NCI-H128 (cell line): Measurements from ENCODE around the gene CGN.

ENCODE experiments used
- DNase-seq: peaks from one replicate; lab custom pipeline; 2025; ENCODE audit not compliant: unreplicated experiment; lab: John Stamatoyannopoulos, UW

The CGN gene

GRCh38 chr1:151523326-151523725 is 12.1 kb downstream of the CGN start:
- DNase-seq, result no peak

- no peak for DNase-seq
Measured at GRCh38 chr1:151524736-151525135, 13.5 kb downstream of the CGN start.

GRCh38 chr1:151526735-151527525 is 15.7 kb downstream of the CGN start:
- no peak for DNase-seq

GRCh38 chr1:151529211-151529702 is 18.1 kb downstream of the CGN start:
- no peak for DNase-seq

GRCh38 chr1:151529781-151530180 is 18.6 kb downstream of the CGN start:
- no peak for DNase-seq

GRCh38 chr1:151530461-151530860 is 19.3 kb downstream of the CGN start:
- DNase-seq, result no peak

GRCh38 chr1:151533870-151534269 is 22.7 kb downstream of the CGN start:
- DNase-seq, result no peak

- peak; percentile 30 for DNase-seq
Measured at GRCh38 chr1:151534662-151535278, 23.6 kb downstream of the CGN start.

GRCh38 chr1:151535326-151536271 is 24.4 kb downstream of the CGN start:
- DNase-seq, result no peak

GRCh38 chr1:151536499-151536898 is 25.3 kb downstream of the CGN start:
- no peak for DNase-seq

GRCh38 chr1:151537112-151537511 is 25.9 kb downstream of the CGN start:
- DNase-seq, result no peak

- peak; percentile 89 for DNase-seq
Measured at GRCh38 chr1:151539321-151540020, 28.3 kb downstream of the CGN start.

GRCh38 chr1:151540021-151540981 is 29.1 kb downstream of the CGN start, which contains the start of gene TUFT1:
TSS of gene TUFT1 (plus strand) at chr1:151540309. CDS start at chr1:151540367, 58 bp downstream.
- DNase-seq, result peak; percentile 98

GRCh38 chr1:151540982-151541377 is 29.8 kb downstream of the CGN start:
- no peak for DNase-seq

- no peak for DNase-seq
Measured at GRCh38 chr1:151541752-151542151, 30.6 kb downstream of the CGN start.

GRCh38 chr1:151542710-151543129 is 31.5 kb downstream of the CGN start:
- DNase-seq, result no peak

- DNase-seq, result no peak
Measured at GRCh38 chr1:151545542-151545941, 34.4 kb downstream of the CGN start.

- no peak for DNase-seq
Measured at GRCh38 chr1:151546011-151546925, 35.1 kb downstream of the CGN start.
